Gastroesophageal sphincter (tissue), 3 donors: ENCODE data around the gene TNK2.

Source experiments
- EP300 ChIP-seq: sonication (generic); formaldehyde crosslinking; IDR thresholded peaks from one replicate; pipeline ENCODE4 v1.6.1; 2017; ENCODE audit warnings: antibody characterized with exemption, mild to moderate bottlenecking
- POLR2A ChIP-seq, 2 donors: fragments of 450-650 bp; IDR thresholded peaks; one replicate each; pipeline ENCODE4 v1.6.1; 2017; ENCODE audit warnings: antibody characterized with exemption in 2 of 2, mild to moderate bottlenecking in 2 of 2, moderate library complexity in 1 of 2
- POLR2AphosphoS5 ChIP-seq: sonication (generic); formaldehyde crosslinking; IDR thresholded peaks from one replicate; pipeline ENCODE4 v1.6.1; 2017; ENCODE audit warnings: antibody characterized with exemption
- TF ChIP-seq, protein P1 (sequence below), 4 experiments: fragments of 200-600 bp in 2 of 4; fragments of 450-650 bp in 2 of 4; sonication (generic) in 1 of 4; IDR thresholded peaks; one replicate each; pipeline ENCODE4 v1.5.1; 2017 to 2019; ENCODE audit warnings: antibody characterized with exemption in 4 of 4, mild to moderate bottlenecking in 2 of 4, moderate library complexity in 2 of 4

DNA sequence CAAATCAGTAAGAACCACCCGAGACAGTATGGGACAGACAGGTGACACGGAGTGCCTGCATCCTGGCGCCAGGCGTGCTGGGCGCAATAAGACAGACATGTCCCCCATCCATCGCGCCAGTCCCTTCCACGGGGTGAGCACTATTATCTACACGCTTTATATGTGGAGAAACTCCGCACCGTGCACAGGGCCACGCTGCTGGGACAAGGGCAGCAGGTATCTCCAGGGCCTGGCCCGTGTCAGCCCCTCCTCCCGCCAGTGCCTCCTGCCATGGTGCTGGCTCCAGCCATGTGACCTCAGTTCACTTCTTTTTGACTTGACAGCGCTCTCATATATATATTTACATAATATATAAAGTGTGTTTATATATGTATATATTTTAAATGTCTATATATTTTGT lies 42.6 kb downstream of the TNK2 start:
- TF ChIP-seq, protein P1, sequence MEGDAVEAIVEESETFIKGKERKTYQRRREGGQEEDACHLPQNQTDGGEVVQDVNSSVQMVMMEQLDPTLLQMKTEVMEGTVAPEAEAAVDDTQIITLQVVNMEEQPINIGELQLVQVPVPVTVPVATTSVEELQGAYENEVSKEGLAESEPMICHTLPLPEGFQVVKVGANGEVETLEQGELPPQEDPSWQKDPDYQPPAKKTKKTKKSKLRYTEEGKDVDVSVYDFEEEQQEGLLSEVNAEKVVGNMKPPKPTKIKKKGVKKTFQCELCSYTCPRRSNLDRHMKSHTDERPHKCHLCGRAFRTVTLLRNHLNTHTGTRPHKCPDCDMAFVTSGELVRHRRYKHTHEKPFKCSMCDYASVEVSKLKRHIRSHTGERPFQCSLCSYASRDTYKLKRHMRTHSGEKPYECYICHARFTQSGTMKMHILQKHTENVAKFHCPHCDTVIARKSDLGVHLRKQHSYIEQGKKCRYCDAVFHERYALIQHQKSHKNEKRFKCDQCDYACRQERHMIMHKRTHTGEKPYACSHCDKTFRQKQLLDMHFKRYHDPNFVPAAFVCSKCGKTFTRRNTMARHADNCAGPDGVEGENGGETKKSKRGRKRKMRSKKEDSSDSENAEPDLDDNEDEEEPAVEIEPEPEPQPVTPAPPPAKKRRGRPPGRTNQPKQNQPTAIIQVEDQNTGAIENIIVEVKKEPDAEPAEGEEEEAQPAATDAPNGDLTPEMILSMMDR (IDR thresholded peaks at IDR 0.05) = no peak
- TF ChIP-seq POLR2A (IDR thresholded peaks at IDR 0.05) = no peak
- no peak for TF ChIP-seq EP300
- TF ChIP-seq POLR2AphosphoS5 = no peak
